ENCODE data around the gene AUH. TPM values are rescaled to one million over a fixed set of nuclear protein-coding genes. Genes with fewer than 3 reads are reported as not detected.
A peak's percentile ranks its signal among the peaks of the same experiment; 100 is the strongest.

The AUH gene
- total RNA-seq, 6 donors from 2014 or later = 13.7 to 38.5 (median 24.4) TPM

- 79 to 83% methylated on average over 12 of the region's 12 CpGs for WGBS, 2 donors
- Histone ChIP-seq H3K9me3 (no peaks in the 10 kb centered on the region), H3K27ac (peak overlapping the region in 1 of 4 donors; percentile 49), H3K4me3 (no peak overlapping the region), H3K27me3 (no peaks in the 10 kb centered on the region), H3K4me1 (peaks cover 14 to 31% (median 21%) of the 10 kb centered on the region in 4 donors), H3K36me3 (peaks cover 7 to 36% (median 21%) of the 10 kb centered on the region in 4 donors)
- no peak for ATAC-seq (ENCODE audit: low FRiP score in 2 of 2)
- TF ChIP-seq POLR2A (IDR thresholded peaks at IDR 0.05) (no peak), POLR2AphosphoS5 (IDR thresholded peaks at IDR 0.05) (no peak), EP300 (IDR thresholded peaks at IDR 0.05) (no peak), CTCF (IDR thresholded peaks at IDR 0.05) (no peak)
- no peak for DNase-seq
Observed at GRCh38 chr9:91407580-91408318, 46.0 kb upstream of the AUH start.

- H3K27me3 ChIP-seq = no peaks in the 10 kb centered on the region
- peaks cover under 1 to 22% (median 8%) of the 10 kb centered on the region in 4 donors for H3K4me1 ChIP-seq
- no peak for ATAC-seq (ENCODE audit: low FRiP score in 2 of 2)
- no peak for TF ChIP-seq POLR2A (IDR thresholded peaks at IDR 0.05)
- TF ChIP-seq EP300 (IDR thresholded peaks at IDR 0.05) = no peak
- TF ChIP-seq POLR2AphosphoS5 (IDR thresholded peaks at IDR 0.05) = no peak
- TF ChIP-seq CTCF (IDR thresholded peaks at IDR 0.05) = no peak
- no peak overlapping the region for H3K27ac ChIP-seq
- H3K36me3 ChIP-seq = peaks cover 7 to 34% (median 20%) of the 10 kb centered on the region in 4 donors
- no peaks in the 10 kb centered on the region for H3K9me3 ChIP-seq
- WGBS, 2 donors = 95 to 98% methylated on average over 15 to 25 of the region's 25 CpGs
- no peak overlapping the region for H3K4me3 ChIP-seq
- DNase-seq = peak in 1 of 2 donors; percentile 80
Observed at GRCh38 chr9:91405343-91406077, 43.8 kb upstream of the AUH start.

GRCh38 chr9:91403665-91404543, 42.2 kb upstream of the AUH start:
- ATAC-seq (ENCODE audit: low FRiP score in 2 of 2) (no peak), DNase-seq (no peak)
- WGBS, 2 donors = 66 to 70% methylated on average over 14 of the region's 14 CpGs
- Histone ChIP-seq H3K27ac (no peak overlapping the region), H3K4me1 (peaks cover 0 to 14% (median 7%) of the 10 kb centered on the region in 4 donors), H3K36me3 (peaks cover 0 to 18% (median 5%) of the 10 kb centered on the region in 4 donors), H3K4me3 (no peak overlapping the region), H3K27me3 (no peaks in the 10 kb centered on the region), H3K9me3 (no peaks in the 10 kb centered on the region)
- no peak for TF ChIP-seq EP300 (IDR thresholded peaks at IDR 0.05)
- TF ChIP-seq POLR2A (IDR thresholded peaks at IDR 0.05) = no peak
- TF ChIP-seq CTCF (IDR thresholded peaks at IDR 0.05) = no peak
- no peak for TF ChIP-seq POLR2AphosphoS5 (IDR thresholded peaks at IDR 0.05)

- Histone ChIP-seq H3K27me3 (no peaks in the 10 kb centered on the region), H3K9me3 (no peaks in the 10 kb centered on the region), H3K4me3 (no peak overlapping the region), H3K4me1 (peaks cover 0 to 10% (median 4%) of the 10 kb centered on the region in 4 donors), H3K27ac (no peak overlapping the region), H3K36me3 (no peaks in the 10 kb centered on the region)
- TF ChIP-seq POLR2A (IDR thresholded peaks at IDR 0.05) (no peak), EP300 (IDR thresholded peaks at IDR 0.05) (no peak), CTCF (IDR thresholded peaks at IDR 0.05) (no peak)
- DNase-seq (no peak), ATAC-seq (ENCODE audit: low FRiP score in 2 of 2) (no peak)
- WGBS, 2 donors = 90 to 91% methylated on average over 3 of the region's 3 CpGs
Observed at GRCh38 chr9:91398926-91399325, 37.2 kb upstream of the AUH start.
